ENCODE measurements around the gene FOSL2. TPM values are rescaled to one million over a fixed set of nuclear protein-coding genes. Genes with fewer than 3 reads are reported as not detected.

Gene FOSL2
- total RNA-seq, 1 experiment from 2014 or later = 44.8 TPM

DNA sequence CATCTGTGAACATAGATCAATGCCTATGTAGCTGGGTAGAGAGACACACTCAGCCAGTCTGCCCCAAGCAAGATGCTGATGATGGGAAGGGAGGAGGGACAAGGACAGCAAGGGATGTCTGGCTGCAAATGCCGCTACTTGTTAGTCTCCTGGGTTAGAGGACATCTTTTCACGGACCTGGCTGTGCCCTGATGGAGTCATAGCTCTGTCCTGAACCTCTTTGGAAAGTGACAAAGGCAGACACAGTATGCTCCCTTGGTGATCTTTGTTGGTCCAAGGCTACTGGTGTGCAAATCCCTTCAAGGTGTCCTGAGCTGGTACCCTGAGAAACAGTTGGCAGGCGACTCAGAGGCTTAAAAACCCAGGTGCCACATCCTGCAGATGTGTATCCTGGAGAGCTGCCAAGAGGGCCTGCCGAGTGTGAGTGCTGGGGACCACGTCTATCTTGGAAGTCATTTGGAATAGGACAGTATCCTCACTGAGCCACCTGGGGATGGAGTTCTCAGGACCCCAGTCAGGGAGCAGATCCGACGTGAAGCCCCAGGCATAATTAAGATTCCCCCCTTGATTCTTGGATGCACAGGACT is 10.8 kb downstream of the FOSL2 start:
- Histone ChIP-seq H2AFZ (ENCODE audit: low read depth, low read length, poor library complexity, severe bottlenecking) (no peak overlapping the region), H3K4me1 (ENCODE audit: control insufficient read depth in 1 of 2, insufficient read depth in 2 of 2, low read length in 2 of 2) (peaks cover 17 to 38% of the 10 kb centered on the region in 2 experiments; a peak in 3 of 4 replicates), H3K36me3 (ENCODE audit: control insufficient read depth in 1 of 2, insufficient read depth in 2 of 2, low read length in 2 of 2) (peaks cover 0 to 35% of the 10 kb centered on the region in 2 experiments; a peak in 2 of 4 replicates), H4K20me1 (ENCODE audit: insufficient read depth) (no peaks in the 10 kb centered on the region; the same call in 1 of the 2 replicates), H3K27ac (ENCODE audit: low read depth, low read length) (no peak overlapping the region), H3K9me2 (ENCODE audit: insufficient read depth) (no peaks in the 10 kb centered on the region), H3K9me3 (ENCODE audit: control insufficient read depth in 1 of 2, insufficient read depth in 1 of 2, low read depth in 1 of 2, low read length in 2 of 2) (no peaks in the 10 kb centered on the region), H3K79me2 (ENCODE audit: insufficient read depth, low read length) (peaks cover 54% of the 10 kb centered on the region), H3K9ac (ENCODE audit: low read length) (no peak overlapping the region), H3K4me3 (replicated peaks in 1 of 2; ENCODE audit: low read depth in 1 of 2, low read length in 2 of 2) (no peak overlapping the region), H3K27me3 (ENCODE audit: insufficient read depth, low read length) (no peaks in the 10 kb centered on the region), H3K4me2 (ENCODE audit: low read length) (no peak overlapping the region)
- ChIA-PET CTCF (no interaction called here), RAD21 (ENCODE audit: low non-redundant PET in 1 of 2, low total read pairs in 2 of 2, uncharacterized antibody in 2 of 2, unreplicated experiment in 2 of 2) (no interaction called here), POLR2A (no interaction called here)
- intact Hi-C loops (cut with micrococcal nuclease) = no loop called here
- no peak for ATAC-seq
- DNase-seq (ENCODE audit: low read depth, low spot score) = no peak
- TF ChIP-seq FOSL1 (IDR thresholded peaks at IDR 0.05; ENCODE audit: low read depth) (no peak), JUND (IDR thresholded peaks at IDR 0.05) (no peak), RAD21 (IDR thresholded peaks at IDR 0.05; ENCODE audit: low read depth) (no peak), EZH2phosphoT487 (IDR thresholded peaks at IDR 0.05; ENCODE audit: borderline replicate concordance) (no peak), ELF1 (IDR thresholded peaks at IDR 0.05; ENCODE audit: borderline replicate concordance, low read depth) (no peak), POLR2A (IDR thresholded peaks at IDR 0.05; ENCODE audit: borderline replicate concordance, extremely low read depth, insufficient read depth, insufficient read length) (no peak), ZNF274 (IDR thresholded peaks at IDR 0.05; ENCODE audit: low read depth, low read length) (no peak), ZFX (IDR thresholded peaks at IDR 0.05) (no peak), EGR1 (IDR thresholded peaks at IDR 0.05; ENCODE audit: low read depth) (no peak), YY1 (IDR thresholded peaks at IDR 0.05; ENCODE audit: extremely low read depth, insufficient replicate concordance, low read depth, low read length) (no peak), TCF7L2 (IDR thresholded peaks at IDR 0.05; ENCODE audit: borderline replicate concordance, extremely low read depth, insufficient read depth, insufficient read length) (no peak), POLR2AphosphoS5 (IDR thresholded peaks at IDR 0.05; ENCODE audit: low read depth, low read length) (no peak), SP1 (IDR thresholded peaks at IDR 0.05; ENCODE audit: low read depth) (no peak), CEBPB (IDR thresholded peaks at IDR 0.05; ENCODE audit: low read depth) (no peak), CBX3 (IDR thresholded peaks at IDR 0.05; ENCODE audit: low read depth) (no peak), SIN3A (IDR thresholded peaks at IDR 0.05; ENCODE audit: low read depth) (no peak)
- TF ChIP-seq, protein P1, sequence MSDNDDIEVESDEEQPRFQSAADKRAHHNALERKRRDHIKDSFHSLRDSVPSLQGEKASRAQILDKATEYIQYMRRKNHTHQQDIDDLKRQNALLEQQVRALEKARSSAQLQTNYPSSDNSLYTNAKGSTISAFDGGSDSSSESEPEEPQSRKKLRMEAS (IDR thresholded peaks at IDR 0.05) = no peak
- TF ChIP-seq, protein P2, sequence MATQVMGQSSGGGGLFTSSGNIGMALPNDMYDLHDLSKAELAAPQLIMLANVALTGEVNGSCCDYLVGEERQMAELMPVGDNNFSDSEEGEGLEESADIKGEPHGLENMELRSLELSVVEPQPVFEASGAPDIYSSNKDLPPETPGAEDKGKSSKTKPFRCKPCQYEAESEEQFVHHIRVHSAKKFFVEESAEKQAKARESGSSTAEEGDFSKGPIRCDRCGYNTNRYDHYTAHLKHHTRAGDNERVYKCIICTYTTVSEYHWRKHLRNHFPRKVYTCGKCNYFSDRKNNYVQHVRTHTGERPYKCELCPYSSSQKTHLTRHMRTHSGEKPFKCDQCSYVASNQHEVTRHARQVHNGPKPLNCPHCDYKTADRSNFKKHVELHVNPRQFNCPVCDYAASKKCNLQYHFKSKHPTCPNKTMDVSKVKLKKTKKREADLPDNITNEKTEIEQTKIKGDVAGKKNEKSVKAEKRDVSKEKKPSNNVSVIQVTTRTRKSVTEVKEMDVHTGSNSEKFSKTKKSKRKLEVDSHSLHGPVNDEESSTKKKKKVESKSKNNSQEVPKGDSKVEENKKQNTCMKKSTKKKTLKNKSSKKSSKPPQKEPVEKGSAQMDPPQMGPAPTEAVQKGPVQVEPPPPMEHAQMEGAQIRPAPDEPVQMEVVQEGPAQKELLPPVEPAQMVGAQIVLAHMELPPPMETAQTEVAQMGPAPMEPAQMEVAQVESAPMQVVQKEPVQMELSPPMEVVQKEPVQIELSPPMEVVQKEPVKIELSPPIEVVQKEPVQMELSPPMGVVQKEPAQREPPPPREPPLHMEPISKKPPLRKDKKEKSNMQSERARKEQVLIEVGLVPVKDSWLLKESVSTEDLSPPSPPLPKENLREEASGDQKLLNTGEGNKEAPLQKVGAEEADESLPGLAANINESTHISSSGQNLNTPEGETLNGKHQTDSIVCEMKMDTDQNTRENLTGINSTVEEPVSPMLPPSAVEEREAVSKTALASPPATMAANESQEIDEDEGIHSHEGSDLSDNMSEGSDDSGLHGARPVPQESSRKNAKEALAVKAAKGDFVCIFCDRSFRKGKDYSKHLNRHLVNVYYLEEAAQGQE (IDR thresholded peaks at IDR 0.05; ENCODE audit: low read depth) = no peak
- TF ChIP-seq, protein P3, sequence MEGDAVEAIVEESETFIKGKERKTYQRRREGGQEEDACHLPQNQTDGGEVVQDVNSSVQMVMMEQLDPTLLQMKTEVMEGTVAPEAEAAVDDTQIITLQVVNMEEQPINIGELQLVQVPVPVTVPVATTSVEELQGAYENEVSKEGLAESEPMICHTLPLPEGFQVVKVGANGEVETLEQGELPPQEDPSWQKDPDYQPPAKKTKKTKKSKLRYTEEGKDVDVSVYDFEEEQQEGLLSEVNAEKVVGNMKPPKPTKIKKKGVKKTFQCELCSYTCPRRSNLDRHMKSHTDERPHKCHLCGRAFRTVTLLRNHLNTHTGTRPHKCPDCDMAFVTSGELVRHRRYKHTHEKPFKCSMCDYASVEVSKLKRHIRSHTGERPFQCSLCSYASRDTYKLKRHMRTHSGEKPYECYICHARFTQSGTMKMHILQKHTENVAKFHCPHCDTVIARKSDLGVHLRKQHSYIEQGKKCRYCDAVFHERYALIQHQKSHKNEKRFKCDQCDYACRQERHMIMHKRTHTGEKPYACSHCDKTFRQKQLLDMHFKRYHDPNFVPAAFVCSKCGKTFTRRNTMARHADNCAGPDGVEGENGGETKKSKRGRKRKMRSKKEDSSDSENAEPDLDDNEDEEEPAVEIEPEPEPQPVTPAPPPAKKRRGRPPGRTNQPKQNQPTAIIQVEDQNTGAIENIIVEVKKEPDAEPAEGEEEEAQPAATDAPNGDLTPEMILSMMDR (IDR thresholded peaks at IDR 0.05 in 2 of 3, conservative IDR thresholded peaks at IDR 0.05 in 1 of 3; ENCODE audit: borderline replicate concordance in 1 of 3, insufficient read depth in 1 of 3, low read depth in 2 of 3, low read length in 2 of 3) = no peak
- TF ChIP-seq, protein P4, sequence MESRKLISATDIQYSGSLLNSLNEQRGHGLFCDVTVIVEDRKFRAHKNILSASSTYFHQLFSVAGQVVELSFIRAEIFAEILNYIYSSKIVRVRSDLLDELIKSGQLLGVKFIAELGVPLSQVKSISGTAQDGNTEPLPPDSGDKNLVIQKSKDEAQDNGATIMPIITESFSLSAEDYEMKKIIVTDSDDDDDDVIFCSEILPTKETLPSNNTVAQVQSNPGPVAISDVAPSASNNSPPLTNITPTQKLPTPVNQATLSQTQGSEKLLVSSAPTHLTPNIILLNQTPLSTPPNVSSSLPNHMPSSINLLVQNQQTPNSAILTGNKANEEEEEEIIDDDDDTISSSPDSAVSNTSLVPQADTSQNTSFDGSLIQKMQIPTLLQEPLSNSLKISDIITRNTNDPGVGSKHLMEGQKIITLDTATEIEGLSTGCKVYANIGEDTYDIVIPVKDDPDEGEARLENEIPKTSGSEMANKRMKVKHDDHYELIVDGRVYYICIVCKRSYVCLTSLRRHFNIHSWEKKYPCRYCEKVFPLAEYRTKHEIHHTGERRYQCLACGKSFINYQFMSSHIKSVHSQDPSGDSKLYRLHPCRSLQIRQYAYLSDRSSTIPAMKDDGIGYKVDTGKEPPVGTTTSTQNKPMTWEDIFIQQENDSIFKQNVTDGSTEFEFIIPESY (IDR thresholded peaks at IDR 0.05; ENCODE audit: extremely low read depth, insufficient replicate concordance, low read length) = no peak
- BruUV-seq (replicated peaks) = no TSS peak

Data from HCT116 (cell line).